Lung microvascular endothelial cell (primary cell): Measurements from ENCODE around the gene ZNF525. TPM values are rescaled to one million over a fixed set of nuclear protein-coding genes. Genes with fewer than 3 reads are reported as not detected.
"Not testable (repeated sequence)": the region's sequence is repeated elsewhere in the genome, so short reads cannot be mapped to it uniquely, and the experiment has no call there.

Experiments used
- DNase-seq, 2 donors: peaks; one replicate each; pipeline versions ENCODE4 v3.0.0 to v3.0.0-alpha.2; 2010; ENCODE audit warnings: low read depth in 2 of 2
- total RNA-seq: library from RNA; depleted of rRNA; stranded (reverse); fragments of >200 nt; gene quantifications from 2 replicates; pipeline ENCODE4 v1.2.1, GENCODE V29; 2014

Gene ZNF525
- total RNA-seq, 1 donor from 2014 or later, result 9.7 TPM

DNA sequence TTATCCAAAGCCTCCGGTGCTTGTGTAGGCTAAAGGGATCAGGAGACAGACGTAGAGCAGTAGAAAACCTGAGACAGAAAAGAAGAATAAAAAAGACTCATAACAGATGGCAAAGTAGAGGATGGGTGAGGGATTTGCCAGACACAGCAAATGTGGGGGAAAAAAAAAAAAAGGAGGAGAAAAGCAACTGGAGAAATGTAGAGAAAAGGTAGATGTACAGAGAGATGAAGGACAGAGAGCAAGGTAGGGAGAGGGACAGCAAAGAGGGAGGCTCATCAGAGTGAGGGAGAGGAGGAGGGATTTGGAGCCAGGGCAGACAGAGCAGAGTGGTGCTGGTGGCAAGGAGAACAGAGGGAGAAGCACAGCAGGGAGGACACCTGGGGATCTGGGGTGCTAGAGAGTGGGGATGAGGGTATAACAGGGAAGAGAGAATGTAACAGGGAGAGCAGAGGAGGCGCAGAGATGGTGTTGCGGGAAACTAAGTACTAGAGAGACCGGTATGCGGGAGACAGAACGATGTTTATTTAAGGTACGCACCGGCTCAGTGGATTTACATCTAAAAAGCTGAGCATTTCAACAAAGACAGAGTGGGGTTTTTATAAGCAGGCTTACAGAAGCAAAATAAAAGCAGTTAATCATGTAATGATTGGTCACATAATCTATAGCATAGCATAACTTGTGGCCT, 30.5 kb downstream of the ZNF525 start:
- DNase-seq, result not testable (repeated sequence)

GRCh38 chr19:53396525-53396868, 31.0 kb downstream of the ZNF525 start:
- no peak for DNase-seq

- DNase-seq, result not testable (repeated sequence)
Observed at GRCh38 chr19:53397918-53398317, 32.4 kb downstream of the ZNF525 start.

GRCh38 chr19:53409505-53410204, 44.1 kb downstream of the ZNF525 start:
- DNase-seq, result no peak

- DNase-seq, result not testable (repeated sequence)
Observed at GRCh38 chr19:53420520-53421315, 55.2 kb downstream of the ZNF525 start.

- DNase-seq, result no peak
Observed at GRCh38 chr19:53422551-53422950, 57.0 kb downstream of the ZNF525 start.

DNA sequence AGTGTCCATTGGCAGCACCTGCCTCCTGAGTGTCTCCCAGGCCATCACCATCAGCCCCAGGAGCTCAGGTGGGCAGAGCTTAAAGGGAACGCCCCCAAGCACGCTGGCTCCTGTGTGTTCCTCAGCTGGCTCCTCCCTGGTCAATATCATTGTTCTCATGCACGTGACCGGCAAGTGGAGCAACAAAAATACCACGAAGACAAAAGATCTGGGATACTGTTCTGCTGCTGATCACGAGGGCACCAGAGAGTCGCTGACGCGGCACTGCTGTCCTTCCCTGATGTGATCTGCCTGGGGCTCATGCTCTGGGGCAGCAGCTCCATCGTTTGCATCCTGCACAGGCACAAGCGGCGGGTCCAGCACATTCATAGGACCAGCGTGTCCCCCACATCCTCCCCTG, 57.6 kb downstream of the ZNF525 start:
- peak; percentile 6 to 53 for DNase-seq

DNA sequence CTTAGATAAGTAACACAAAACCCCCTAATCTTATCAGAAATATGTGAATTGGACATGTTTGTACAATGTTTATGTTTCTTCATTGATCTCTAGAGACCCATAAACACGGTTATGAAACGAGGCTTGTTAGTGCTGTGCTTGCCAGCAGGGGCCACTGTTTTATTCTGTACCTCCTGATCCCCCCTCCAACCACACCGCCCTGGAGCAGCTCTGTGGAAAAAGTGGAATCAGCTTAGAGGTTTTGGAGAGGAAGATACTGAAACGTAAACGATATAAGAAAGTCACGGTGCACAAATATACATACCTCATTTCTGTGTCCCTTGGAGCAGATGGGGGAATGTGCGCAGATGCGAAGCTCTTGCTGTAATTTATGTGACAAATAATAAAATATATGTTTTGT, 58.2 kb downstream of the ZNF525 start:
- peak; percentile 22 to 47 for DNase-seq

- peak; percentile 77 to 85 for DNase-seq
Observed at GRCh38 chr19:53424968-53425597, 59.6 kb downstream of the ZNF525 start.

GRCh38 chr19:53431399-53432087, 66.0 kb downstream of the ZNF525 start, which contains the start of gene ZNF761:
TSS of gene ZNF761 (plus strand) at chr19:53431984. CDS start at chr19:53447269, 15,285 bp downstream.
- peak; percentile 94 for DNase-seq

GRCh38 chr19:53432088-53432661, 66.7 kb downstream of the ZNF525 start:
- DNase-seq, result peak; percentile 16 to 23

Other genes starting within 250 kb of the ZNF525 start
- 1.3 and 2.0 TPM in 2 replicates for gene ZNF415, start 232.8 kb upstream of the ZNF525 start, total RNA-seq
- gene ZNF347, start 206.7 kb upstream of the ZNF525 start, total RNA-seq, result 3.7 and 4.6 TPM in 2 replicates
- 1.3 and 1.8 TPM in 2 replicates for gene ZNF665, start 172.3 kb upstream of the ZNF525 start, total RNA-seq
- gene ZNF677, start 110.8 kb upstream of the ZNF525 start, total RNA-seq, result 15.5 and 16.5 TPM in 2 replicates
- gene VN1R2, start 107.4 kb upstream of the ZNF525 start, total RNA-seq, result not detected in 2 replicates
- not detected in 2 replicates for gene VN1R4, start 98.0 kb upstream of the ZNF525 start, total RNA-seq
- gene ZNF845, start 32.0 kb upstream of the ZNF525 start, total RNA-seq, result 5.0 and 7.5 TPM in 2 replicates
- gene ZNF765, start 29.4 kb downstream of the ZNF525 start, total RNA-seq, result 8.1 and 13.1 TPM in 2 replicates
- 5.7 and 9.3 TPM in 2 replicates for gene ZNF761, start 66.3 kb downstream of the ZNF525 start, total RNA-seq
- gene ZNF813, start 102.0 kb downstream of the ZNF525 start, total RNA-seq, result 2.8 and 4.4 TPM in 2 replicates
- gene ZNF331, start 172.4 kb downstream of the ZNF525 start, total RNA-seq, result 3.3 and 7.9 TPM in 2 replicates